Epithelial cell of proximal tubule (primary cell): Measurements from ENCODE around the gene HEPACAM2. TPM values are rescaled to one million over a fixed set of nuclear protein-coding genes. Genes with fewer than 3 reads are reported as not detected.

ENCODE experiments used
- DNase-seq: peaks from one replicate; pipeline ENCODE4 v3.0.0-alpha.2; 2011; ENCODE audit warnings: low read depth
- H3K4me3 ChIP-seq: 2 replicates; pipeline ENCODE4 v1.5.1; 2011; ENCODE audit warnings: low read depth, mild to moderate bottlenecking, low read length
- CTCF ChIP-seq: conservative IDR thresholded peaks from 2 replicates; pipeline ENCODE4 v1.5.1; 2012; ENCODE audit warnings: low read depth, mild to moderate bottlenecking, low read length
- total RNA-seq: library from RNA; depleted of rRNA; stranded (reverse); fragments of >200 nt; gene quantifications from 2 replicates; pipeline ENCODE4 v1.2.3, GENCODE V29; 2015

The HEPACAM2 gene
- total RNA-seq, 1 donor from 2014 or later, result not detected

- H3K4me3 ChIP-seq, result no peak overlapping the region
- TF ChIP-seq CTCF, result no peak
- DNase-seq, result no peak
Measured at GRCh38 chr7:93171606-93172226, 54.6 kb downstream of the HEPACAM2 start.

GRCh38 chr7:93165447-93165846 is 60.8 kb downstream of the HEPACAM2 start:
- H3K4me3 ChIP-seq, result no peak overlapping the region
- no peak for DNase-seq
- TF ChIP-seq CTCF, result no peak

GRCh38 chr7:93164766-93165165 is 61.5 kb downstream of the HEPACAM2 start:
- DNase-seq, result no peak
- no peak overlapping the region for H3K4me3 ChIP-seq
- no peak for TF ChIP-seq CTCF

GRCh38 chr7:93161181-93161762 is 65.0 kb downstream of the HEPACAM2 start:
- TF ChIP-seq CTCF, result no peak
- DNase-seq, result no peak
- no peak overlapping the region for H3K4me3 ChIP-seq

GRCh38 chr7:93160410-93160809 is 65.9 kb downstream of the HEPACAM2 start:
- no peak for TF ChIP-seq CTCF
- DNase-seq, result no peak
- H3K4me3 ChIP-seq, result no peak overlapping the region

GRCh38 chr7:93159490-93159889 is 66.8 kb downstream of the HEPACAM2 start:
- no peak overlapping the region for H3K4me3 ChIP-seq
- TF ChIP-seq CTCF, result no peak
- DNase-seq, result no peak

- DNase-seq, result no peak
- no peak for TF ChIP-seq CTCF
- no peak overlapping the region for H3K4me3 ChIP-seq
Measured at GRCh38 chr7:93156884-93157283, 69.4 kb downstream of the HEPACAM2 start.
